GM18519 (cell line): Measurements from ENCODE around the gene RUNX3.
"Not testable (repeated sequence)": the region's sequence is repeated elsewhere in the genome, so short reads cannot be mapped to it uniquely, and the experiment has no call there.

Experiments used
- ATAC-seq: cut with Tn5 transposase; IDR thresholded peaks from one replicate; pipeline ENCODE4 v1.9.1; 2021; ENCODE audit warnings: mild to moderate bottlenecking, moderate library complexity; ENCODE audit not compliant: unreplicated experiment, low FRiP score

The RUNX3 gene

DNA sequence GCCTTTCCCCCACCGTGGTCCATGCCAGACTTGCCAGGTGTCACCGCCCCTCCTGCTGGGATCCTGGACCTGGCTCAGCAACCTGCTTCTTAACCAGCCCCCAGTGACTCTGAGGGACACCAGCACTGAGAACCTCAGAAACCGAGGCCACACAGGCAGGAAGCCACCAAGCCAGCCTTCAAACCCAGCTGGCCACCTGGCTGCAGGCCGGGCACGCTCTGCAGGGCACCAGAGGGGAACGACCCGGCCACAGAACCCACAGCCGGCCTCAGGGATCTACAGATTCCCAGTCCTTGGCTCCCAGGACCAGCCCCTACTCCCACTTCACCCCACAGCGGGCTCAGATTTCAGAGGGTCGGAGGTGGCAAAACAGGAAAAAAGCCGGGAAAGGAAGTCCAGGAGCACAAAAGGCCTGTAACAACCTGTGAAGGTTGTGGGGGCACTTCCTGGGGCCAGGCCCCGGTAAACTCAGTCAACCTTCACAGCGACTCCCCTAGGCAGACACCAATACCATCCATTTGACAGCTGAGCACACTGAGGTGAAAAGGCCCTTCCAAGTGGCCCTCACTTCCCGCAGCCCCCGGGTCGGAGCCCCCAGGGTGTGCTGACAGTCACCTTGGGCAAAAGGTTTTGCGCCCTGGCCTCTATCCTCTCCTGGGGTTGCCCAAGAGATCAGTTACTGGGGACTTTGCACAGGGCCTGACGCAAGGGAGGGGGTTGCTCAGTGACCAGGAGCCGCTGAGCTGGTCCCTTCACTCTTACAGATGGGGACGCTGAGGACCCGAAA is 14.1 kb downstream of the RUNX3 start:
- ATAC-seq = no peak

DNA sequence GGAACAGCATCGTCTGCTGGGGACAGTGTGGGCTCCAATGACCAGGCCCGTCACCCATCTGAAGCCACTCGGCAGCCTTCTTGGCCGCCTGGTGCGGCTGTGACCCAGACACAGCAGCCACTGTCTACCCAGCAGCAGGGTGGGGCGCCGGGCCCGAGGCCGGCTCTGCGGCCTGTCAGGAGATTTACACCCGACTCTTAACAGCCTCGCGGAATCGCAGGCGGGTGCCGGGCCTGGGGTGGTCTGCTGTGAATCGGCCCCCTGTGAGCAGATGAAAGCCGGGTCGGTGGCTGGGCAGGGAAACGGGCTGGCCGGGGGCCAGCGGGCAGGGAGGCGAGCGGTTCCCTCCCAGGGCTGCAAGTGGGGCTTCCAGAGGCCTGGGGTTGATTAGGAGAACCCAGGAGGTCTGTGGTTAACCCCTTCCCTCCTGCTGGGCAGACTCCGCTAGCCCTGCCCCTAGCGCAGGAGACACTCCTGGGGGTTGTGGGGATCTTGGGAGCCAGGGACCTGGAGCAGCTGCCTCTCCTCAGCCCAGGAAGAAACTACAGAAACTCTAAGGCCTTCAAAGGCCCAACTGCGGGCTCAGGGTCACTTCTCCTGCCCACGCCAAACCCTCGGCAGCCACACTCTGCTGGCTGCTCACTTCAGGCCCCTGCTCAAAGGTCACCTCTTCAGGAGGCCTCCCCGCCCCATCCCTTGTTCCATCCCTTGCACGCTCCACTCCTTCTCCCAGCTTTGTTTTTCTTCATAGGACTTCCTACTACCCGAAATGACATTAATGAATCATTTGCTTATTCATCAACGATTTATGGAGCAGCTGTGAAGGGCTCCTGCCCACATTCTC is 15.6 kb downstream of the RUNX3 start:
- no peak for ATAC-seq

DNA sequence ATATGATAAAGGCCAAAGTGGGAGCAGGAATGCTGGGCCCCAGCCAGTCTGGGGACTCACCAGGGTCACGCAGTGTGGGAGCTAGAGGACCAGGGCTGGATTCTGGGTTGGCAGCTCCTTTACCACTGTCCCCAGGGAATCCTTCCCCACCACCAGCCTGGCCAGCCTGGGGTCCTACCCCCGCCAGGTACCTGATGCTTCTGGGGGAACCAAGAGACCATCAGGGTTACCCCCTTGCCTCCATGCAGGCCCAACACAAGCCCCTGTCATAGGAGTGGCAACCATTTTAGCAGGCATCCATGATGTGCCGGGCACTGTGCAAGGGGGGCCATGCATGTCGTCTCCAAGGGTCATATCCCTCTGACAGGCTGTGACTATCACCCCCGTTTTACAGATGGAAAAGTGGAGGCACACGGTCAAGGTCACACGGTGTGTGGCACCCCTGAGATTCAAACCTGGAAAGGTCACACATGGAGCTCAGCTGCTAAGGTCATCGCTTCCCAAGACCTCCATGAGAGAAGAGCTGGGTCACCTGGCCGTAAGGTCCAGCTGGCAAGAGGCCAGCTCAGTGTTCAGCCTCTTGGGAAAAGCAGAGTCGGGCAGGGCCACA is 16.4 kb downstream of the RUNX3 start:
- ATAC-seq = no peak

DNA sequence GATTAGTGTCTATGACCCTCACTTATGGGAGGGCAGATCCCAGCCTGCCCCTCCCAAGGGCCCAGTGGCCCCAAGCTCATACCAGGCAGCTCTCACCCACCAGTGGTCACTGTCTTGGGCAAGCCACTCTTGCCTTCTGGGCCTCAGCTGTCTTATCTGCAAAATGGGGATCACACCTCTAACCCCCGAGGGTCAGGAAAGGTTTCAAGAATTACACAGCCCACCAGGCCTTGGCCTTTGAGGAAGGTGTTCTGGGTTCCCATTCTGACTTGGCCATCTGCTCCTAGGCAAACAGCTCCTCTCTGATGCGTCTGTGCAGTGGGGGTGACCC is 16.8 kb downstream of the RUNX3 start:
- ATAC-seq = no peak

DNA sequence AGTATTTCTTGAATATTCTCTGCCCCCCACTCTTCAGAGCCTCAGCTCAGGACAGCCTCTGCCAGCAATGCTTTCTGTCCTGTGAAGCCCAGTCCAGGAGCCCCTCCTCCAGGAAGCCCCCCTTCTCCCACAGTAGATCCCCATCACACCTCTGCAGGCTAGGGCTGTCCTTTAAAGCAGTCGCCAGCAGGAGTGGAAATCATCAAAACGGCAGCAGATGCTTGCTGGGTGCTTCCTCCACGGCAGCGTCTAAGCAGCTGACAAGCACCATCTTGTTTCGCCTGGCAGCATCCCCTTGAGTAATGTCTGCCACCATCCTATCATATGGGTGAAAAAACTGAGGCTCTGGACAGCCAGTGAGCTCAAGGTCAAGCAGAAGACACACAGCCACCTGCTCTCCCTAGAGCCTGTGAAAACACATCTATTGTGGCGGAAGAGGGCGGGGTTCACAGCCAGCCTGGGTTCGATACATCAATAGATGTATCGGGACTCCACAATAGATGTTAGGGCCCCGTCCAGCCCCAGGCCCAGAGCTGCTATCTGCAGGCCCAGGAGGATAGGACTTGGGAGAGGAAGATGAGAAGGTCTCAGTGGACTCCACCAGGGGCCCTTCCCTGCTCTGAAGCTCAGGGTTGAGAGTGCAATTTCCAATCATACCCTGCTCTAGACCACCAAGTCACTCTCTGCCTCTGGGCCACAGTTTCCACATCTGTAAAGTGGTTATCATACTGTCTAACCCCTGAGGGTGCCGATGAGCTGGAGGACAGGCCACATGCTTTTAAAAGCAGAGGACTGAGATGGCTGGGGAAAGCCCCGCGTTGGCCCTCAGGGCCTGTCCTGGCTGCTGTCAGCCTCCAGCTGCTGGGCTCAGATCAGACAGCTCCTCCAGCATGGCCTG is 17.5 kb downstream of the RUNX3 start:
- no peak for ATAC-seq

DNA sequence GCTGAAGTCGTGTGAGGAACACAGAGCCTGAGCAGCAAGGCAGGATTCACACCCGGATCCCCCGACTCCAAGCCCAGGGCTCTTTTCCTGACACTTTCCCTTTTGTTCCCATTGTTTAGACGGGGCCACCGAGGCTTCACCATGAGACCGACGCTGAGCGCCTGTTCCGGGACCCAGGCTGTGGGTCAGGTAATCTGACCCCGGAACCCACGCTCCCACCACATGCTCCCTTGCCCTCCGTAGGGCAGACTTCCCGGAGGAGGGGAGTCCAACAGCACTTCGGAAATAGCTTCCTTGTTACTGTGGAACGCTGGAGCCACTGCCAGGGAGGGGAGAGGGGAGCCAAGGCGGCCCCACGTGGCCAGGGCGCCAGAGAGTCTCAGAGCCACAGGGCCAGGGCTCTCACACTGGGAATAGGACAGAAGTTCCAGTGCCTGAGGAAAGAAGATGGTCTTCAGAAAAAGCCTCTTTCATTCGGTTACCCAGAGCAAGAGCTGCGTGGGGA is 18.4 kb downstream of the RUNX3 start:
- ATAC-seq = no peak

DNA sequence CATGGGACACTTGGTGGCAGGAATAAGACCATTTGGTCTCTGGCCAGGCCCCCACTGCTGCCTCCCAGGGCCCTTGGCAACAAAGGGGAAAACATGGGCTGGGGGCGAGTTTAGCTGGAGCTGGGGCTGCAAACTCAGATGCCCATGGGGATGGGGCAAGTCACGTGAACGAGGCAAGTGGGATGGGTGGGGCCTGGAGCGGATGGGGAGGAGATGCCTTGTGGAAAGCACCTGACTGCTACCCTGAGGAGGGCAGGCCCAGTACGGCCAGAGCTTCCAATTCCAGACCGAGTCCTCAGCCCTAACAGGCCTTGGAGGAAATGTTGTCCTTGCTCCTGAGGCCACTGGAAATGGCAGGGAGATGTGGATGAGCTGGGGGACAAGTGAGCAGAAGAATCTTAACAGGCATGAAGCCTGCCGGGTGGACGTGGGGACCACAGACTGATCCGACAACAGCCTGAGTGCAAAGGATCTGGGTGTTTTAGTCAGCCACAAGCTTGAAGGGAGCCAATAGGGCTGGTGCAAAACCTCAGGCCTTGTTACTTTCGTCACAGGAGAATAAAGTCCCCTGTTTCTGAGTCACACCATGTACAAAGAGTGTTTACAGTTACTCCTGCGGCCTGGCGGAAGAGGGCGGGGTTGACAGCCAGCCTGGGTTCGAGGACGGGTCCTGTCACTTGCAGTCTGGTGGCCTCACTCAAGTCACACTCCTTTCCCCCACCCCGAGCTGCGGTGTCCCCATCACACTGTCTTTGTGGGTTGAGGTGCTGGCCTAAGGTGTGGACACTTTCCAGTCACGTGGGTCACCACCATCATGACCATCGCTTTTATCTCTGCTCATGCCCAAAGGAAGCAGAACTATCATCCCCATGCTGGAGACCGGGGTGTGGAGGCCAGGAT is 19.1 kb downstream of the RUNX3 start:
- ATAC-seq = no peak

DNA sequence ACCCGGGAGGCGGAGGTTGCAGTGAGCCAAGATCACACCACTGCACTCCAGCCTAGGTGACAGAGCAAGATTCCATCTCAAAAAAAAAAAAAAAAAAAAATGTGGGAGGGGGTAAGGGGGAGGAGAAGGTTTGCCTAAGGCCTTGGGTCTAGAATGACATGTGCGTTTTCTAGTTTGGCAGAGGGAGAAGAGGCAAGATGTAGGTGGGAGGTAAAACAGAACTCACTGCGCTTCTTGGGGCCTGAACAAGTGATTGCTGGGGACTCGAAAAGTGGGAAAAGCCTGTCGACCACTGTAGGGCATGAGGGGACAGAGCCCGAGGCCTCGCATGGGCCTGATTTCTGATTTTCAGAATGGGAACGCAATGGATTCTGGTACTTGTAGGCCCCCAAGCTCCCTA is 19.9 kb downstream of the RUNX3 start:
- no peak for ATAC-seq

DNA sequence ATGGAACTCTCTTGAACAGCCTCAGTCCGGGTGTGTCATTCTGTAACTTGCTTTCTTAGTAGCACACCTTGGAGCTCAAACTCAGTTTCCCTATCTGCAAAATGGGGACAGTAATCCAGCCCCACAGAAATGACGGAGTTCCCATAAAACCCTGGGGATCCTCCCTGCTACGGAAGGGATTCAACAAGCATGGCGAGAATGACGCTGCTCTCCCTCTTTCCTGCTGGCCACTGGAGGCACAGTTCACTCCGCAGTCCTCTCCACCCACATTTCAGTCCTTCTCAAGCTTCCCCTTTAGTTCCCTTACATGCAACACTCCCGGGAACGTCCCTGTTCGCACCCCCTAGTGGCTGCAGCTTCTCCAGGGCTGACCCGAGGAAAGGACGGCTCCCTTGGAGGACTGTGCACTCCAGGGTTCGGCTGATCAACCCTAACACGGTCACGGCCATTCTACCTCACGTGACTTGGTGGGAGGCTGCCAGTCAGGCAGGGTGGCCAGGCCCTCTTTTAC is 20.6 kb downstream of the RUNX3 start:
- ATAC-seq = no peak

DNA sequence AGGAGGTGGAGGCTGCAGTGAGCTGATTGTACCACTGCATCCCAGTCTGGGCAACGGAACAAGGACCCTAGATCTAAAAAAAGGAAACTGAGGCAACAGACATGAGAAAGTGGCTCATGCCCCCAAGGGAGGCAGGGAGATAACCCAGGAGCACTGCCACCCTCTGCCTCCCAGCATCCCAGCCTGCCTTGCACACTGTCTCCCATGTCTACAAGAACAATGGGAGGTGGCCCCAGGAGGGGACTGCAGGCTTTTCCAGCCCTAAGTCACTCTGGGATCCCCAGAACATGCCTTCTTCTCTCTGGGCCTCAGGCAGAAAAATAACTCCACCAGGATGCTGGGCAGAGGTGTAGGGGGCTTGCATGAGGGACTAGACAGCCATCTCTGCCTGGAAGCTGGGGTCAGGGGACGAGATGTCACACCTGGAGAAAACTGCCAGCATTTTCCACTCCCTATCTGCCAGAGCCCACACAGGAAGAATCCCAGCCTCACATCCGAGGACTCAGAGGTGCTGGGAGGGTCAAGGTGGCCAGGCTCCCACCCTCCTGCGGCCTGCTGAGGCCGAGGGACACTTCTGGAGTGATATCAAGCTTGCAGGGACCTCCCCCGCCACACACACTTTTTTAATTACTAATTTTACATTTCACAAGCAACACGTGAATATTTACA is 21.4 kb downstream of the RUNX3 start:
- no peak for ATAC-seq

DNA sequence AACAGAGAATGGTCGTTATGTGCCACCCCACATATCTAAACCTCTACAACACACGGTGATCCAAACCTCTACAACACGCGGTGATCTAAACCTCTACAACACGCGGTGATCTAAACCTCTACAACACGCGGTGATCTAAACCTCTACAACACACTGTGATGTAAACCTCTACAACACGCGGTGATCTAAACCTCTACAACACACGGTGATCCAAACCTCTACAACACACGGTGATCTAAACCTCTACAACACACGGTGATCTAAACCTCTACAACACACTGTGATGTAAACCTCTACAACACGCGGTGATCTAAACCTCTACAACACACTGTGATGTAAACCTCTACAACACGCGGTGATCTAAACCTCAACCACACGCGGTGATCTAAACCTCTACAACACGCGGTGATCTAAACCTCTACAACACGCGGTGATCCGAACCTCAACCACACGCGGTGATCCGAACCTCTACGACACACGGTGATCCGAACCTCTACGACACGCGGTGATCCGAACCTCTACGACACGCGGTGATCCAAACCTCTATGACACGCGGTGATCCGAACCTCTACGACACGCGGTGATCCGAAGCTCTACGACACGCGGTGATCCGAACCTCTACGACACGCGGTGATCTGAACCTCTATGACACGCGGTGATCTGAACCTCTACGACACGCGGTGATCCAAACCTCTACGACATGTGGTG is 22.3 kb downstream of the RUNX3 start:
- not testable (repeated sequence) for ATAC-seq

DNA sequence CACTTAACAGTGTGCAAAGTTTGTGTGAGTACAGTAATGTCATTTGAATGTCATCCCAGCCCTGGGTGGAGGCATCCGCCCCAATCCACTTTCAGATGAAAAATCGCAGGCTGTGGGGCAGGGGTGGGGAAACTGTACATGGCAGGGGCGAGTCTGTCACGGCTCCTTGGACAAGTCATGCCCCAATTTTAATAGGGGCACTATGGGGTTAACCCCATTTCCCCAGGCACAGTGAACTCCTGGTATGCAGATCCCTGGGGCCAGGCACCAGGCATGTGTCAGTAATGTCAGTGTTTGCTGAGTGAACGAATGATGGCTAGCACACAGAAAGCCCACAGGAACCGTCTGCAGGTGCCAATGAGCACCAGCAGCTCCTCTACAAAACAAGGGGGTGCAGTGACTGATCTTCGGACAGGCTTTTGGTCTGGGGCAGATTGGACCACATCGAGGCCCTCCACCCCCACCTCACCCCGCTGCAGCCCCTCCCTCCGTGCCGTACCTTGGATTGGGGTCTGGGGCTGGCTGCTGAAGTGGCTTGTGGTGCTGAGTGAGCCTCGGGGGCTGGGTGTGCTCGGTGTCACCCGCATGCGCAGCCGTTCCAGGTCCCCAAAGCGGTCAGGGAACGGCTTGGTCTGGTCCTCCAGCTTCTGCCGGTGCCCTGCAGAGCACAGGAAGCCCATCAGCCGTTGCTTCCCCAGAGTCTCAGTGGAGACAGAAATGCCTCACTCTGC is 23.2 kb downstream of the RUNX3 start:
- ATAC-seq = no peak

DNA sequence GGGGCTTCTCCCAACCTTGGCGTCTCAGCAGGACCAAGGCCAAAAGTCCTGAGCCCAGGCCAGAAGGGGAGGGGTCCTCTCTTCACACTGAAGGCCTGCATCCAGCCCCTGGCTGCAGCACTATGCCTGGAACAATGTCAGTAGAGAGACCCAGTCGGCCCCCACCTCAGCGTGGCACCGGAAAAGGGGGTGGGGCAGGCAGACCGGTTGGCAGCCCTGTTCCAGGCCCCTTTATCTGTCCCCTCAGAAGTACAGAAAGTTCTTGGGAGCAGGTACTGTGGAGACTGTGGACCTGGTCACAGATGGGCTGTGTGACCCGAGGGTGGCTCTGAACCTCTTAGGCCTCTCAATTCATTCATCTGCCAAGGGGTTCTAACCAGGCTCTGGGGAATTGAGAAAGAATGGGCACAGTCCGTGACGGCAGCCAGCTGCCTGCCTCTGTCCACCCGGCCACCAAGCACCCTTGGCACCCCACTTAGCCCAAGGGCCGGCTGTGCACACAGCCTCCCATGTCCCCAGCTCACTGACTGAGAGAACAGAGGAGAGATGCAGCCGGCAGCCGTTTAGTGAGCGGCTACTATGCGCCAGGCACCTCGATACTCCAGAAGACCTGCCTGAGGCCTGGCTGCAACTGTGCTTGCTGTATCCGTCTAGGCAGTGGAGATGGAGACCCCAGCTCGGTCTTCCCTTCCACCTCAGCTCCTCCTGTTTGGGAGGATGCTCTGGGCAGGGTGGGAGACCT is 23.9 kb downstream of the RUNX3 start:
- ATAC-seq = no peak

DNA sequence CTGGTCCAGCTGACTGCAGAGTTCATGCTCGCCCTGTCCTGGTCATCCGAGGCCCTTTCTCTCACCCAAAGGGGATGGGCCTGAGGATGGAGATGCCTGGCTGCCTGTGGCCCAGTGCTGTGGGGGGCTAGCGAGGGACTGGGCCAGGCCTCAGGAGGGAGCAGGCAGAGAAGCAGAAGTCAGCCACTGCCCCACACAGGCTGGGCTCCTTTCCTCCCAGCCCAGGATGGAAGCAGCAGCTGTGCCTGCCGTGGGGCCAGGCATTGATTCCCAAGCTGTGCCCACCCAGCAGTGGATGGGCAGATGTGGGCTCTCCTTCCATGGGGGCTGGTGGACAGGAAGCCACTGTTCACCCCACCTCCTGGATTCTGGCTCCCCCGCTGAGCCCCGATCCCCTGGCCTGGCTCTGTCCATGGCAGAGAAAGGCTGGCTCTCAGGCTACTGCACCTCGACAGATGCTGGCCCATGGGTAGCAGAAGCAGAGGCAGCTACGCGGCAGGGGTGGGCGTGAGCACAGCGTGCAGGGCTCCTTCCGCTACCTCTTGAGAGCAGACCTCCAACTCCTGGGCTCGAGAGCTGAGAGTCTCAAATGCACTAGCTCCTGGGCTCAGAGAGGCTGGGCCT is 24.6 kb downstream of the RUNX3 start:
- no peak for ATAC-seq

DNA sequence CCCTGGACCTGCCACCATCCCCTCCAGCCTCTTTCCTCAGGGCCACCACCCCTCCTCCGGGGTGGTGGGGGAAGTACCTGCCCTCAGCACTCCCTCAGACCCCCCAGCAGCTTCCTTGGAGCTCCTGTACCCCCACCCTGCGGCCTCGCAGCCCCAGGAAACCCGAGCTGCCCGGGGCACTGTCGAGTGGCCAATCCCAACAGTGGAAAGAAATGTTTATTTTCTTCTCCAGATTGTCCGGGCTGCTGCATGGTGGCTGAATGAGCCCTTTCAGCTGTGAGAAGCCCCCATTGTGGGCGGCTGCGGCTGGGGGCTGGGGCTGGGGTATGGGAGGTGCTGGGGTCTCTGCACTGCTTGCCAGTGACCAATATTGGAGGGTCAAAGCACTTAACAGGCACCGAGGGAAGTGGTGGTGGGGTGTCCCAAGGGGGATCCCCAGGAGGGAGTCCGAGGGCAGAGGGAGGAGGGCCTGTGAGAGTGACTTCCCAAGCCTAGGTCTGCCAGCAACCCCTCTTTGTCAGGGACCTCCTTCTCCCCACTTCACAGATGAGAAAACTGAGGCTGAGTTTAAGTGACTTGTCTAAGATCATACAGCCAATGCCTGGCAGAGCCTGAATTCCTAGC is 25.2 kb downstream of the RUNX3 start:
- no peak for ATAC-seq
